BLaER1 (cell line): ENCODE measurements around the gene SLX9.
A peak's percentile ranks its signal among the peaks of the same experiment; 100 is the strongest.

Experiments
- H3K27ac ChIP-seq: shearing (Covaris generic); formaldehyde crosslinking; 2 replicates; pipeline ENCODE4 v1.8.1; 2022
- H3K27me3 ChIP-seq: shearing (Covaris generic); formaldehyde crosslinking; 2 replicates; pipeline ENCODE4 v1.8.1; 2022
- H3K36me3 ChIP-seq: shearing (Covaris generic); formaldehyde crosslinking; 2 replicates; pipeline ENCODE4 v1.8.1; 2022
- H3K4me1 ChIP-seq: shearing (Covaris generic); formaldehyde crosslinking; 2 replicates; pipeline ENCODE4 v1.8.1; 2022
- H3K4me2 ChIP-seq: shearing (Covaris generic); formaldehyde crosslinking; 2 replicates; pipeline ENCODE4 v1.8.1; 2022
- H3K4me3 ChIP-seq: shearing (Covaris generic); formaldehyde crosslinking; 2 replicates; pipeline ENCODE4 v1.8.1; 2022
- H3K9ac ChIP-seq: shearing (Covaris generic); formaldehyde crosslinking; 2 replicates; pipeline ENCODE4 v1.8.1; 2022
- H3K9me3 ChIP-seq: shearing (Covaris generic); formaldehyde crosslinking; 2 replicates; pipeline ENCODE4 v1.8.1; 2022
- H4K20me1 ChIP-seq: shearing (Covaris generic); formaldehyde crosslinking; 2 replicates; pipeline ENCODE4 v1.8.1; 2022
- Cebpa-rat ChIP-seq: shearing (Covaris generic); IDR thresholded peaks from 2 replicates; pipeline ENCODE4 v1.8.1; 2022

Gene SLX9

GRCh38 chr21:44994047-44994694 lies 54.3 kb downstream of the SLX9 start:
- Histone ChIP-seq H3K27ac (peak overlapping the region; percentile 95), H3K27me3 (no peaks in the 10 kb centered on the region), H3K4me3 (peak overlapping the region; percentile 52), H3K4me2 (peak overlapping the region; percentile 99), H3K36me3 (no peaks in the 10 kb centered on the region), H3K4me1 (peaks cover 100% of the 10 kb centered on the region), H3K9ac (peak overlapping the region; percentile 85), H3K9me3 (no peaks in the 10 kb centered on the region), H4K20me1 (no peaks in the 10 kb centered on the region)
- TF ChIP-seq Cebpa-rat: no peak

- Histone ChIP-seq H3K27ac (peak overlapping the region; percentile 95), H3K4me3 (peak overlapping the region; percentile 9; the same call in 1 of the 2 replicates), H3K27me3 (no peaks in the 10 kb centered on the region), H3K9ac (peak overlapping the region; percentile 85), H3K4me1 (peaks cover 100% of the 10 kb centered on the region), H4K20me1 (no peaks in the 10 kb centered on the region), H3K4me2 (peak overlapping the region; percentile 99), H3K9me3 (no peaks in the 10 kb centered on the region), H3K36me3 (no peaks in the 10 kb centered on the region)
- TF ChIP-seq Cebpa-rat: no peak
Measured at GRCh38 chr21:44994695-44995342, 55.0 kb downstream of the SLX9 start.

GRCh38 chr21:44995343-44995941 lies 55.6 kb downstream of the SLX9 start:
- Histone ChIP-seq H3K4me2 (peak overlapping the region; percentile 99), H3K27ac (peak overlapping the region; percentile 95), H3K9me3 (no peaks in the 10 kb centered on the region), H3K4me3 (peak overlapping the region; percentile 25; the same call in 1 of the 2 replicates), H3K27me3 (no peaks in the 10 kb centered on the region), H3K4me1 (peaks cover 100% of the 10 kb centered on the region), H4K20me1 (no peaks in the 10 kb centered on the region), H3K9ac (peak overlapping the region; percentile 85), H3K36me3 (no peaks in the 10 kb centered on the region)
- no peak for TF ChIP-seq Cebpa-rat

- Histone ChIP-seq H3K36me3 (no peaks in the 10 kb centered on the region), H4K20me1 (no peaks in the 10 kb centered on the region), H3K9me3 (no peaks in the 10 kb centered on the region), H3K27me3 (no peaks in the 10 kb centered on the region), H3K27ac (peak overlapping the region; percentile 95), H3K4me2 (peak overlapping the region; percentile 99), H3K4me1 (peaks cover 100% of the 10 kb centered on the region), H3K4me3 (peak overlapping the region; percentile 25; the same call in 1 of the 2 replicates), H3K9ac (peak overlapping the region; percentile 85)
- TF ChIP-seq Cebpa-rat: no peak
Measured at GRCh38 chr21:44996096-44996495, 56.3 kb downstream of the SLX9 start.

- Histone ChIP-seq H3K9me3 (no peaks in the 10 kb centered on the region), H3K9ac (peak overlapping the region; percentile 85), H3K4me1 (peaks cover 100% of the 10 kb centered on the region), H4K20me1 (no peaks in the 10 kb centered on the region), H3K27me3 (no peaks in the 10 kb centered on the region), H3K4me2 (peak overlapping the region; percentile 99), H3K36me3 (no peaks in the 10 kb centered on the region), H3K27ac (peak overlapping the region; percentile 95), H3K4me3 (peak overlapping the region; percentile 72; the same call in 1 of the 2 replicates)
- TF ChIP-seq Cebpa-rat: no peak
Measured at GRCh38 chr21:44996501-44996921, 56.7 kb downstream of the SLX9 start.

GRCh38 chr21:44996983-44997936 lies 57.4 kb downstream of the SLX9 start:
- Histone ChIP-seq H3K27me3 (no peaks in the 10 kb centered on the region), H3K27ac (peak overlapping the region; percentile 95), H3K4me2 (peak overlapping the region; percentile 99), H3K4me1 (peaks cover 96% of the 10 kb centered on the region), H3K36me3 (no peaks in the 10 kb centered on the region), H3K9me3 (no peaks in the 10 kb centered on the region), H4K20me1 (no peaks in the 10 kb centered on the region), H3K4me3 (peak overlapping the region; percentile 72), H3K9ac (peak overlapping the region; percentile 85)
- no peak for TF ChIP-seq Cebpa-rat

GRCh38 chr21:44998086-44998620 lies 58.3 kb downstream of the SLX9 start:
- no peaks in the 10 kb centered on the region for H4K20me1 ChIP-seq
- peak overlapping the region; percentile 85 for H3K9ac ChIP-seq
- no peaks in the 10 kb centered on the region for H3K9me3 ChIP-seq
- H3K27ac ChIP-seq: peak overlapping the region; percentile 95
- TF ChIP-seq Cebpa-rat: no peak
- H3K27me3 ChIP-seq: no peaks in the 10 kb centered on the region
- peak overlapping the region; percentile 72; the same call in 1 of the 2 replicates for H3K4me3 ChIP-seq
- peak overlapping the region; percentile 99 for H3K4me2 ChIP-seq
- H3K36me3 ChIP-seq: peaks cover 4% of the 10 kb centered on the region; the same call in 1 of the 2 replicates
- peaks cover 96% of the 10 kb centered on the region for H3K4me1 ChIP-seq

- Histone ChIP-seq H3K9me3 (no peaks in the 10 kb centered on the region), H3K36me3 (peaks cover 11% of the 10 kb centered on the region), H4K20me1 (no peaks in the 10 kb centered on the region), H3K4me3 (peak overlapping the region; percentile 72), H3K27ac (peak overlapping the region; percentile 95), H3K4me2 (peak overlapping the region; percentile 99), H3K27me3 (no peaks in the 10 kb centered on the region), H3K9ac (peak overlapping the region; percentile 85), H3K4me1 (peaks cover 96% of the 10 kb centered on the region)
- no peak for TF ChIP-seq Cebpa-rat
Measured at GRCh38 chr21:44998621-44999427, 59.0 kb downstream of the SLX9 start.
